Fibroblast of lung (primary cell): ENCODE measurements around the gene BCKDHB.

ENCODE experiments used
- CTCF ChIP-seq, 2 donors: IDR thresholded peaks in 1 of 2; conservative IDR thresholded peaks in 1 of 2; 1 replicate in 1 of 2; 2 replicates in 1 of 2; pipeline ENCODE4 v1.5.1; 2011 to 2012; ENCODE audit warnings: low read length in 2 of 2, control low read depth in 1 of 2, inconsistent platforms in 1 of 2, low read depth in 1 of 2, mild to moderate bottlenecking in 1 of 2
- EZH2 ChIP-seq: IDR thresholded peaks from 2 replicates; pipeline ENCODE4 v1.5.1; 2012; ENCODE audit warnings: low read length, control low read depth, mild to moderate bottlenecking; ENCODE audit errors: missing control alignments

DNA sequence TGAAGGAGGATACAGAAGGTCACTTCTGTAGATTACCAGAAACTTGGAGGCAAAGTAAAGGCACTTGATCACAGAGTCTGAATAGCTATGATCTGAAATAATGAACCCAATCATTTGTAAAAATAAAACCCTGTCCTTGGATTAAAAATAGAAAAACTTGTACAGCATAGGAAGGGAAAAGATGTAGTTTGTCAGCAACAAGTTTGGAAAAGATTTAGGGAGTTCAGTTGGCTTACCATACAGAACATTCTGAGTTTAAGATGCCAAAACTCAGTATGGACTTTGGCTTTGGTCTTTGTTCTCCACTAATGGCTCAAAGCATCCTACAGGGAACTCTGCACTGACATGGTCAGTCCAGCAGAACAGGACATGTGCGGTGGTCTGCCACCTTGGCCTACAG lies 240.6 kb downstream of the BCKDHB start:
- TF ChIP-seq CTCF (conservative IDR thresholded peaks at IDR 0.05 in 1 of 2, IDR thresholded peaks at IDR 0.05 in 1 of 2; ENCODE audit: low read depth in 1 of 2, low read length in 2 of 2) (no peak), EZH2 (no peak)
